GM13976 (cell line): ENCODE data around the gene PIGR.
A peak's percentile ranks its signal among the peaks of the same experiment; 100 is the strongest.

Source experiments
- DNase-seq: peaks from one replicate; pipeline ENCODE4 v3.0.0; 2012; ENCODE audit warnings: low spot score
- in situ Hi-C: fragments of 300-500 bp; cut with MboI; formaldehyde crosslinking; loops from one replicate; pipeline ENCODE4 v1.12.0; 2022; ENCODE audit warnings: low sequenced_read_pairs, mixed read lengths, inconsistent platforms; ENCODE audit not compliant: unreplicated experiment
- TF ChIP-seq, protein P1 (sequence below): IDR thresholded peaks from 2 replicates; pipeline ENCODE4 v1.5.1; 2012; ENCODE audit warnings: borderline replicate concordance, mild to moderate bottlenecking; ENCODE audit not compliant: insufficient read depth; ENCODE audit errors: extremely low read depth, missing control alignments, control extremely low read depth

The PIGR gene

DNA sequence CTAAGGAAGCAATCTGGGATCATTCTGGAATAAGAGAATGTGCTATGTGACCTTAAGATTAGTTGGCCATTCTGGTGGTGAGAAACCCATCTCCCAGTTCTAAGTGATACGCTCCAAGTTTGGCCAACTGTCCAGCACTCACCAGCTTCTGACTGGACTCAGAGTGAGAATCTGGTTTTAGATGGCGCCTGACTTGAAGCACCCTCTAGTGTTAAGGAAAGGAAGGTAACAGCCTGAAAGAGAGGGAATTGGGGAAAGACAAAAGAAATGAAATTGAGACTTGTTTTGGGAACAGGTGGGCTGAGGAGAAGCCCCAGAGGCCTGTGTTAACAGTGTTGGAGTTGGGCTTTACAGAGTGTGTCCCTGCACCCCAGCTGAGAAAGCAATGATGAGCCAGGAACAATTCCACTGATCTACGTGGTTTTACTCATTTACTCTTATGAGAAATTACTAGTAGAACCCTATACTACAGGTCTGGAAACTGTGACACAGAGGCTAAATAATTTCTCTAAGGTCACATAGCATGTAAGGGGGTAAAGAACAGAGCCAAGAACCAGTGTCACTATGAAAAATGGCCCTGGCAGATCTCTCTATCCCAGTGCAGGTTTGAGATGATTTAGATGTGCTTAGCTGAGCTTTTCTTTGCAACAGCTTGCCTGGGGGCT, 33.2 kb upstream of the PIGR start:
- no peak for DNase-seq
- in situ Hi-C loops, result loop anchor here (5.0 to 10.0 kb wide), 3 partner anchors 167 to 345 kb away; partner anchors contain the start of gene DYRK3
- TF ChIP-seq, protein P1, sequence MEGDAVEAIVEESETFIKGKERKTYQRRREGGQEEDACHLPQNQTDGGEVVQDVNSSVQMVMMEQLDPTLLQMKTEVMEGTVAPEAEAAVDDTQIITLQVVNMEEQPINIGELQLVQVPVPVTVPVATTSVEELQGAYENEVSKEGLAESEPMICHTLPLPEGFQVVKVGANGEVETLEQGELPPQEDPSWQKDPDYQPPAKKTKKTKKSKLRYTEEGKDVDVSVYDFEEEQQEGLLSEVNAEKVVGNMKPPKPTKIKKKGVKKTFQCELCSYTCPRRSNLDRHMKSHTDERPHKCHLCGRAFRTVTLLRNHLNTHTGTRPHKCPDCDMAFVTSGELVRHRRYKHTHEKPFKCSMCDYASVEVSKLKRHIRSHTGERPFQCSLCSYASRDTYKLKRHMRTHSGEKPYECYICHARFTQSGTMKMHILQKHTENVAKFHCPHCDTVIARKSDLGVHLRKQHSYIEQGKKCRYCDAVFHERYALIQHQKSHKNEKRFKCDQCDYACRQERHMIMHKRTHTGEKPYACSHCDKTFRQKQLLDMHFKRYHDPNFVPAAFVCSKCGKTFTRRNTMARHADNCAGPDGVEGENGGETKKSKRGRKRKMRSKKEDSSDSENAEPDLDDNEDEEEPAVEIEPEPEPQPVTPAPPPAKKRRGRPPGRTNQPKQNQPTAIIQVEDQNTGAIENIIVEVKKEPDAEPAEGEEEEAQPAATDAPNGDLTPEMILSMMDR, result peak; percentile 75

DNA sequence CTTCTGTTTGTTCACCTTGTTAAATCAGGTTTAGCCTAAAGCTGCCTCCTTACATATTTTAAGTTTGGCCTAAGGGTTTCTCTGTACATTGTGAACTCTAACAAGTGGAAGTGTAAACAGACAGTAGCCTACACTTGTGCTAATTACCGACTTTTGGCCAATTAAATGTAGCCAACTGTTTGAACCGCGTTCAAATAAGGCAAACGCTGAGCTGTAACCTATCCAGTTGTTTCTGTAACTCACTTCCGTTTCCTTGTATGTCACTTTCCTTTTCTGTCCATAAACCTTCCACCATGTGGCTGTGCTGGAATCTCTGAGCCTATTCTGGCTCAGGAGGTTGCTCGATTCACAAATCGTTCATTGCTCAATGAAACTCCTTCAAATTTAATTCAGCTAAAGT, 32.0 kb upstream of the PIGR start:
- TF ChIP-seq, protein P1, result no peak
- in situ Hi-C loops, result loop anchor here (5.0 to 10.0 kb wide), 2 partner anchors 166 to 343 kb away; partner anchors contain the start of gene DYRK3
- no peak for DNase-seq

DNA sequence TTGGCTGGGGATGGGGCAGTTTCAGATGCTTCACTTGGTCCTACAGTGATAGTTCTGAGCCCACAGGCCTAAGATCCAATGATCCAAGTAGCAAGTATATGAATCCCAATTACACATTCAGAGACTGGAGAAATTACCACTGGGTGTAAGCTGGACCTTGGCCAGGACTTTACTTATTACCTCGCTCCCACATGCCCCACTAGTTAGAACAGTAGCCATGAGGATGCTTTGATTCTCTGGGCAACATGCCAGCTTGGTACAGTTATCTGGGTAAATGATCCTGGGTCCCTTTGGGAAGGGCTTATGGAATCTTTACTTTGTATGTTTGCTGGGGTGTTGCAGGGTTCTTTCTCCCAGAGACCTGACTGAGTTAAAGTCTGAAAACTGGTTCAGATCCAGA, 29.0 kb upstream of the PIGR start:
- DNase-seq, result no peak
- in situ Hi-C loops, result loop anchor here (5.0 to 10.0 kb wide), 2 partner anchors 163 to 341 kb away; partner anchors contain the start of gene DYRK3
- TF ChIP-seq, protein P1, result no peak

DNA sequence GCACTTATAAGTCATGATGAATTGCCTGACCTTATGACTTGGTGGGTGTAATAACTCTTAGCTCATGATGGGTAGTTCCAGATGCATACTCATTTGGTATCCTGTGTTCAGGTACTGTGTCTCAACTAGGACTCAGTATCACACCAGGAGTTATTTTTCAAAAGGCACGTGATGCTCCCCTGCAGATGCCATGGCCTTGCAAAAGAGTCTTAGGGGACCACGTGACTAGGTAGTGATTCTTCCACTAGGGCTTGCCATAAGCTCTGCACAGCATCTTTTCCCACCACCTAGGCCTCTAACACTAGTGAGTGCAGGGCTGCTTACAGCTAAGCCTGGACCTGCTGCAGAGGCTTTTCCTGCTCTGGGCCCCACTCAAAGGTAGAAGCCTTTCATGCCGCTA, 27.9 kb upstream of the PIGR start:
- DNase-seq, result no peak
- in situ Hi-C loops, result loop anchor here (10.0 kb wide), 1 partner anchor 339 kb away; the partner anchor contains the start of gene DYRK3
- TF ChIP-seq, protein P1, result no peak

DNA sequence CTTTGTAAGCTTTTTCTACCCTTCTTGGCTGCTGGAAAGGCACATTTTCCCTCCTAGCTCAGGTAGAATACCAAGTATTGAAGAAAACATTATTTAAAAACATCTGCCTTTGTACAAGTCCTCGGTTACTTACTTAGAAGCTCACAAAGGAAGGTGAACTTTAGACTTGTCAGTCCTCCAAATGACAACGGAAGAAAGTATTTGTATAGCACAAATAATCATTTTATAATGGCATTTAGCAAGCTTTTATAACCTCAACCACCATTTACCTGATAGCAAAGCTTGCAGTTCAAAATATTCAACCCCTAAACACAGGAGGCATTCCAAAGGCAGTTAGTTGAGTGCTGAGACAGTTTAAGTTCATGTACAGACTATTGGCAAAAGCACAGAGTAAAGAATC, 26.5 kb upstream of the PIGR start:
- TF ChIP-seq, protein P1, result no peak
- in situ Hi-C loops, result loop anchor here (10.0 kb wide), 1 partner anchor 338 kb away; the partner anchor contains the start of gene DYRK3

DNA sequence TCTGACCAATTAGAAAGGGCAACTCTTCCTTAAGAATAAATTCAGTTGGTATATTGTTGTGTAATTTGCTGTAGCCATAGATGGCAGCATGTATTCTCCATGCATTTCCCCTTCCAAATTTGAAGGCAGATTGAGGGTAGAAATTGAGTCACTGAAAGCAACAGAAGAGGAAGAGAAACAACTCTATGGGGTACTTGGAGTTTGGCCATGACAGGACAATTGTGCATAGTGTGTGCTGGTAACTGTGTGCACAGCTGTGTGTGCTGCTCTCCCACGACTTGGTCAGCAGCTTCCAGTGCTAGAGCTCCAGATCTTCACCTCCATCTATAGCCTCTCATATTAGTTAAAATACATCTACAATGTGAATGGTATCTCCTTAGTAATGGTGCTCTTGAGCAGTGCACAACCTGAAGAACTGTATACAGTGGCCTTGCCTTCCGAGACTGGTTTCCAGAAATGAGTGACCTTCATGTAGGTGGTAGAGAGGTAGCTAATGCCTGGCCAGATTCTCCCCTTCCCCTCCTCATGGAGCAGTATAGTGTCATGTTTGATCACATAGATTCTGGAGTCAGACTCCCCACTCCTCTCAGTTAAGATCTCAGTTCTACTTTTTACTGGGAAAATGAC, 24.9 kb upstream of the PIGR start:
- TF ChIP-seq, protein P1, result no peak
- in situ Hi-C loops, result loop anchor here (10.0 kb wide), 1 partner anchor 336 kb away; the partner anchor contains the start of gene DYRK3
- no peak for DNase-seq

More for the DNA sequence above, 26.5 kb upstream of the PIGR start:
- DNase-seq, result no peak
